ENCODE data around the gene KRTAP12-3.
"Not testable (repeated sequence)": the region's sequence is repeated elsewhere in the genome, so short reads cannot be mapped to it uniquely, and the experiment has no call there.

The KRTAP12-3 gene

GRCh38 chr21:44684483-44684882, 26.8 kb downstream of the KRTAP12-3 start:
- no peak for TF ChIP-seq CTCF (conservative IDR thresholded peaks at IDR 0.05)
- H3K27ac ChIP-seq, result no peak overlapping the region

DNA sequence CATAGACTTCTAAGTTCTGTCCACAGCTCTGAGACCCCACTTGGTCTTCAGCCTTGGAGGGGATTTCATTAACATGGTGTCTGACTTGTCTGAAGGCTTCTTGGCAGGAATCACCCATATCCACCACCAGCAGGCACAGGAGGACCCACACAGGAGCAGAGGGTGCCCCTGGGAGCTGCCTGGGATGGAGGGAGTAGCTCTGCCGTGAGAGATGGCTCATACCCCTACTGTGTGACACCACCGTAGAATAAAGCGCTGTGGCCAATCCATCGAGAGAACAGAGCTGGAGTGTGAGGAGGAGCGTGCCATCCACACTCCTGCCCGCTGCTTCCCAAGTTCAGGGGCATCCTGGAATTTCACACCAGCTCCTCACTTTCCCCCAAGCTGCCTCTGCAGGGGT, 27.3 kb downstream of the KRTAP12-3 start:
- not testable (repeated sequence) for H3K27ac ChIP-seq

GRCh38 chr21:44686000-44686781, 28.5 kb downstream of the KRTAP12-3 start:
- no peak for TF ChIP-seq CTCF (conservative IDR thresholded peaks at IDR 0.05)
- no peak overlapping the region for H3K27ac ChIP-seq

- TF ChIP-seq CTCF (conservative IDR thresholded peaks at IDR 0.05), result no peak
- H3K27ac ChIP-seq, result no peak overlapping the region
Observed at GRCh38 chr21:44686843-44687561, 29.3 kb downstream of the KRTAP12-3 start.

DNA sequence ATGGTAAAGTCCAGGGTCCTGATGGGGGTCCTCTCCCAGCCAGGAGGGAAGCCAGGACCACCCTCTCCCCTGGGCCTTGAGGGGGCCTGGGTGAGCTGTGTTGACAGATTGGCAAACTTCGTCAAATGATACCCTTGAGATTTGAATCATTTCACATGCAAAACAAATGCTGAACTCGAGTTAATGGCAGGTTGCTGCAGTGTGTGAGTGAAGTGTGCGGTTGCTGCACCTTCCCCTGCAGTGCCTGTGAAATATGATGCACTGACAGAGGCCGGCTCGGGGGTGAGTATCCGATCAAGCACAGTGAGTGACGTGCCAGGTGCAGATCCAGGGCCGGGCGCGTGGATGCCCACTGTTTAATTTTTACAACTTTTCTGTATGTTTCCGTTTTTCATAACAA, 29.9 kb downstream of the KRTAP12-3 start:
- no peak for TF ChIP-seq CTCF (conservative IDR thresholded peaks at IDR 0.05)
- no peak overlapping the region for H3K27ac ChIP-seq

- H3K27ac ChIP-seq, result not testable (repeated sequence)
Observed at GRCh38 chr21:44689740-44690139, 32.0 kb downstream of the KRTAP12-3 start.

GRCh38 chr21:44691686-44692085, 34.0 kb downstream of the KRTAP12-3 start:
- no peak overlapping the region for H3K27ac ChIP-seq
- no peak for TF ChIP-seq CTCF (conservative IDR thresholded peaks at IDR 0.05)

DNA sequence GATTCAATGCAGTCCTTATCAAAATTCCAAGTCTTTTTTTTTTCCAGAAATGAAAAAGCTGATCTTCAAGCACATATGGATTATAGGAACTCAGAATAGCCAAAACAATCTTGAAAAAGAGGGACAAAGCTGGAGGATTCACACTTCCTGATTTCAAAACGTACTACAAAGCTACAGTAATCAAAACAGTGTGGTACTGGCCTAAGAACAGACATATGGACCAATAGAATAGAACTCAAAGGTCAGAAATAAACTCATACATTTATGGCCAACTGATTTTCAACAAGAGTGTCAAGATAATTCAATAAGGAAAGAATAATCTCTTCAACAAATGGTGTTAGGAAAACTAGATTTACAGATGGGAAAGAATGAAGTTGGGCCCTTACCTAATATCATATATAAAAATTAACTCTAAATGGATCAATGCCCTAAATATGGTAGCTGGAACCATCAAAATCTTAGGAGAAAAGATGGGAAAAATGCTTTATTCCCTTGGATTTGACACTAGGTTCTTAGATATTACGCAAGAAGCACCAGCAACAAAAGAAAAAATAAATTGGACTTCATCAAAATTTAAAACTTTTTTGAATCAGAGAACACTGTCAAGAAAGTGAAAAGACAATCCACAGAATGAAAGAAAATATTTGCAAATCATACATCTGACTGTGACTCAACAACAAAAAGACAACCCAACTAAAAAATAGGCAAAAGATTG, 35.2 kb downstream of the KRTAP12-3 start:
- TF ChIP-seq CTCF (conservative IDR thresholded peaks at IDR 0.05), result no peak
- no peak overlapping the region for H3K27ac ChIP-seq
